GM19452 (cell line): ENCODE results near the gene TBC1D8B.
"Not testable (repeated sequence)": the region's sequence is repeated elsewhere in the genome, so short reads cannot be mapped to it uniquely, and the experiment has no call there.

ENCODE experiments used
- ATAC-seq: cut with Tn5 transposase; IDR thresholded peaks from one replicate; pipeline ENCODE4 v1.9.1; 2021; ENCODE audit not compliant: unreplicated experiment

TBC1D8B gene

DNA sequence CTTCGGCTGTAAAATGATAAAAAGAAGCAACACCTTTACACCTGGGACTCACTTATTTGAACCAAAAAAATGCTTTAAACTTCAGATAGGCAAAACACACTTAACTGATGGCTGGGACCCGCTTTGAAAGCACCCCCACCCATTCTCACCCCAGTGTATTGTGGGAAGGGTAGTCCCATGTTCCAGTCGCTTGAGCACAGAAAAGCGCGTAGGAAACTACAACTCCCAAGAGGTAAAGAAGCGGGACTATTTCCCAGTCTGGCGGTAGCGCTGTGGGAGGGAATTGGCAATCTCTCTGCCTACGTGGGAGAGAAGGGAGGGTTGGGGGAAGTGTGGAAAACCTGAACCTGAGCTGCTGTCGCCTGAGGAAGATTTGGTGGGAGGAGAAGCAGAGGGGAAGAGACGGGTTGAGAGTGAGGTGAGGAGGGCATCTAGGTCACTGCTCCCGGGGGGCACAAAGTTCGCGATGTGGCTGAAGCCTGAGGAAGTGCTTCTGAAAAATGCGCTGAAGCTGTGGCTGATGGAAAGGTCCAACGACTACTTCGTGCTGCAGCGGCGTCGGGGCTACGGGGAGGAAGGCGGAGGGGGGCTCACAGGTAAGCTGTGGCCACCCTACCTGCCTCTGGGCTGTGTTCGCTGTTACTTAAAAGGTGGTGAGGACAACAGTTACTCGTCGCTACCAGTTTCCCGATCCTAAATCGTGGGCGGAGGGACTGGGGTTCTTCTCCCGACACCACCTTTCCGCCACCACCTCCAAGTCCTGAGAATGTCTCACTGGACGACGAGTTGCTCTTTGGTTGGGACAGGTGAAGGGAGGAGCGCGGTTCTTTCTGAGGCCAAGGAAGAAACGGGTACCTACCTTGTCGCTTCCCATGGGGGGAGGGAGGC, at the start of gene TBC1D8B:
Gene TBC1D8B, plus strand, starts transcription at position 286 of the 888 bp plus-strand sequence. Its CDS starts 181 bp downstream, at position 467.
- peak; percentile 96 for ATAC-seq

DNA sequence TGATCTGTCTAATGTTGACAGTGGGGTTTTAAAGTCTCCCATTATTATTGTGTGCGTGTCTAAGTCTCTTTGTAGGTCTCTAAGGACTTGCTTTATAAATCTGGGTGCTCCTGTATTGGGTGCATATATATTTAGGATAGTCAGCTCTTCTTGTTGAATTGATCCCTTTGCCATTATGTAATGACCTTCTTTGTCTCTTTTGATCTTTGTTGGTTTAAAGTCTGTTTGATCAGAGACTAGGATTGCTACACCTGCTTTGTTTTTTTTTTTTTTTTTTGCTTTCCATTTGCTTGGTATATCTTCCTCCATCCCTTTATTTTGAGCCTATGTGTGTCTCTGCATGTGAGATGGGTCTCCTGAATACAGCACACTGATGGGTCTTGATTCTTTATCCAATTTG, 33.2 kb upstream of the TBC1D8B start:
- ATAC-seq = not testable (repeated sequence)

DNA sequence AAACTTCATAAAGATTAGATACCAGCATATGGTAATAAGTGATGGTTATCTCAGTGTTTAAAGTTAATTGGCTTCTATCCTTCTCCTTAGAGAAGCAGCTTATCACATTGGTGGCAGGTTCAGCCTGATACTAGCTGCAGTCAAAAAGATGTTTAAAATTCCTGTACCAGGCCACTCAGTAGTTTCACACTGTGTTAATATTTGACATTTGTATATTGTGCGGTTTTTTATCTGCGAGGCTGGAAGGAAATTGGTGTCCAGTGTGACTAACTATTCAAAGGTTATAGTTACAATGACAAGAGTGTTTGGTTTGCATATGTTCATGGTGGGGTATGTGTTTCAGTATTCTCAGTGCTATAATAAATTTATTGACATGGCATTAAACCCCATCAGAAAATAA, 27.5 kb upstream of the TBC1D8B start:
- ATAC-seq = no peak

DNA sequence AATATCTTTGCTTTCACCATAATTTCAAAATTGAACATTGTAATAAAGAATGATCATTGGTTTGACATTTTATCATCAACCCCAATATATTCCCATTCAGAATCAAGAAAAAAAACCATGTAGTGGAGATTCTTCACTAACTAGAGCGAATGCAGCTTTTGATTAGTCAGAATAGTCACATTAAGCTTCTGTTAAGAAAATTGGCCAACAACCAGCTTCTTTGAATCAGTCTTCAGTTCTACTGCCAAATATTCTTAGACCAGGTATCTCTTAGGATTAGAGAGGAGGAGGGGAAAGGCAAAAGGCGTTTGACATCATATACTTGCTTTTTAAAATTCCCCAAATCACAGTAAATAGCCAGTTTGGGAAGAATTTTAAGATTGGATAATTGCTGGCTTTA, 22.2 kb upstream of the TBC1D8B start:
- no peak for ATAC-seq

DNA sequence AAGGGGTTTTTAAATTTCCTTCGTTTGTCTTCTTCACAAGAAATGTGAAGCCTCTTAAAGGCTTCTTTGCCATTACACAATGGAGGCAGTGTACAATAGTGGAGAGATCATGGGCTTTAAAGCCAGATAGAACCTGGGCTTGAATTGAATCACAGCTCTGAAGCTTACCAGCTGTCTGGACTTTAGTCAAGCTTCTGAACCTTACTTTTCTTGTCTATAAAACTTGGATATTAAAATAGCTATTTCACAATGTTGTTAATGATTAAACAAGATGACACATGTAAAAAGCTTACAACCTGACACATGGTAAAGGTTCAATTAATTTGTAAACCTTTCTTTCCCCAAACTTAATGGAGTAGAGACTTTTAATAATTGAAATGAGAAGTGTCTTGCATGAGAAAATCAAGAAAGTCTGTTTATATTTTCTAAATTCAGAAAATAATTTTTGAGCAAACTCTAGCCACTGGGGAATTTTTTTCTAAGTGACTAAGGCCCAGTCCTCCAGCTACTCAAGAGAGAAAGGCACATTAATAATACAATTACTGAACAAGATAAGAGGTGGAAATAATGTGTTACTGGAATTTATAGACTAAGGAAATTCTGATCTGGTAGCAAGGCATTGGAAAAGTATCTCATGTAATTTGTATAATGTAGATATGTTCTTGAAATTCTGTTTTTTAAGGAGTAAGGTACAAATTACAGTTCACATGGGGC, 21.7 kb upstream of the TBC1D8B start:
- ATAC-seq = no peak

DNA sequence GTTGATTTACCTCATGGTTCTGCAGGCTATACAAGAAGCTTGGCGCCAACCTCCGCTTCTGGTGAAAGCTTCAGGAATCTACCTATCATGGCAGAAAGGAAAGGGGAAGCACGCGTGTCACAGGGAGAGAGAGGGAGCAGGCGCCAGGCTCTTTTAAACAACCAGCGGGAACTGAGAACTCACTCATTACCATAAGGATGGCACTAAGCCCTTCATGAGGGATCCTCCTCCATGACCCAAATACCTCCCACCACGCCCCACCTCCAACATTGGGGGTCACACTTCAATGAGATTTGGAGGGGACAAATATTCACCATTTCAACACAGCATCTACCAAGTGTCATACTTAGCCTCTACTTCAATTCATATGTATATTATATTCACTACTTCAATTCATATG, 18.8 kb upstream of the TBC1D8B start:
- ATAC-seq = no peak

DNA sequence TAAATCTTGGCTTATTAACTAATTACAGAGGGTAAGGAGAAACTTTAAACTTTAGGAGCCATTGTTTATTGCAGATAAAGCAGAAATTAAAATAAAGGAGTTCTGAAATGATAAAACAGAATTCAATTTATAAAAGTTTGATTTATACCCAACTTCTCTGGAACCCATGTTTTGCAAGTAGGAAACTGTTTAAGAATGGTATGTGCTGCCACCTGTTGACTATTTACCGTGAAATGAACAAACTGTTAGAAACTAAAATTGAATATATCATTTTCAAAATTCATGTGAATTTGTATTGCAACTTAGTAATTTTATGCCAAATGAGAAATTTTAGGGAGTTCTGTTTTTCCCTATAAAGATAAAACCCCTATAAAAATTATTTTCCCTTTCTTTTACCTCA, 11.0 kb upstream of the TBC1D8B start:
- ATAC-seq = no peak

DNA sequence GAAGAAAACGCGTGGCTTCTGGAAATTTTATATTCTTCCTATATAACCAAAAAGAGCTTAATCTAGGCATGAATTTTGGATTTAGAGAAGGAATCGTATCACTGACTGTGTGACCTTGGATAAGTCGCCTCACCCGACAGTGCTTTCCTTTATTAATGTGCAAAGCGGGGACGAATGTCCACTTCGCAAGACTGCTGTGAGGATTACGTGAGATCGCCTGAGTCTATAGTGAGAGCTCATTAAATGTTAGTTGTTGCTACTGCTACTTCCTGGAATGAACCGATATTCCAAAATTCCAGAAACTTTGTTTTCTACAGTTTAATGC, 448 bp upstream of the TBC1D8B start:
- peak; percentile 42 for ATAC-seq

DNA sequence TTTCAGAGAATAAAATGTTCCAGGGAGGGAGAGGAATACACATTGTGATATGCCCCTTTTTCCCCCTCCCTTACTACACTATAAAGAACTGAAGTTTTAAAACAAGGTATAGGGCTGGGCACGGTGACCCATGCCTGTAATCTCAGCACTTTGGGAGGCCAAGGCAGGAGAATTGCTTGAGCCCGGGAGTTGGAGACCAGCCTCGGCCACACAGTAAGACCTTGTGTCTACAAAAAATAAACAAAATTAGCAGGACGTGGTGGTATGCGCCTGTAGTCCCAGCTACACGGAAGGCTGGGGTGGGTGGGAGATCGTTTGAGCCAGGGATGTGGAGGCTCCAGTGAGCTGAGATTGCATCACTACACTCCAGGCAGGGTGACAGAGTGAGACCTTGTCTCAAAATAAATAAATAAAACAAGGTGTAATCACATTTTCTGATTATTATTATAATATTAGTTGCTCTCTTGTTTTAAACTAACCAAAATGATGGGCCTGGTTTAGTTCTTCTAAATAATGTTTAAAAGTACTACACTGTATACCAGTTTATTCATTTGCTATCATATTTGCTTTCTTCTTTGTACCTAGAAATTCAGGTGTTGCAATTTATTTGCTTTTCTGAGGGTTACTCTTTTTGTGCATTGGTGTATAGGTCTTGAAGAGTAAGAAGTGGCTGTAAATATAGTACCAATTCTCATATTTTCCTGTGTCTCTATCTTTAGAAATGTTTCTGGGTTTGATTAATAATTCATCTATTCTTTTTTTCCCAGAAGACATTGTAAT, 8.8 kb downstream of the TBC1D8B start:
- ATAC-seq = no peak

DNA sequence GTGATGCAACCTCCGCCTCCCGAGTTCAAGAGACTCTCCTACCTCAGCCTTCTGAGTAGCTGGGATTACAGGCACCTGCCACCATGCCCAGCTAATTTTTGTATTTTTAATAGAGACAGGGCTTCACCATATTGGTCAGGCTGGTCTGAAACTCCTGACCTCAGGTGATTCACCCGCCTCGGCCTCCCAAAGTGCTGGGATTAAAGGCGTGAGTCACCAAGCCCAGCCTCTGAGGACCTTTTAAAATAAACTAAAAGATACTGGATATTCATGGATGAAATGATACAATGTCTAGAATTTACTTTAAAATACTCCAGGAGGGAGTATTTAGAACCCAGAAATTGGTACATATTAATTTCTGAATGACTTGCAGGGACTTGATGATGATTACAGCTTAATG, 10.5 kb downstream of the TBC1D8B start:
- not testable (repeated sequence) for ATAC-seq

DNA sequence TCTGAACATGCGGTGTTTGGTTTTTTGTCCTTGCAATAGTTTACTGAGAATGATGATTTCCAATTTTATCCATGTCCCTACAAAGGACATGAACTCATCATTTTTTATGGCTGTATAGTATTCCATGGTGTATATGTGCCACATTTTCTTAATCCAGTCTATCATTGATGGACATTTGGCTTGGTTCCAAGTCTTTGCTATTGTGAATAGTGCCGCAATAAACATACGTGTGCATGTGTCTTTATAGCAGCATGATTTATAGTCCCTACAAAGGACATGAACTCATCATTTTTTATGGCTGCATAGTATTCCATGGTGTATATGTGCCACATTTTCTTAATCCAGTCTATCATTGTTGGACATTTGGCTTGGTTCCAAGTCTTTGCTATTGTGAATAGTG, 11.6 kb downstream of the TBC1D8B start:
- not testable (repeated sequence) for ATAC-seq

DNA sequence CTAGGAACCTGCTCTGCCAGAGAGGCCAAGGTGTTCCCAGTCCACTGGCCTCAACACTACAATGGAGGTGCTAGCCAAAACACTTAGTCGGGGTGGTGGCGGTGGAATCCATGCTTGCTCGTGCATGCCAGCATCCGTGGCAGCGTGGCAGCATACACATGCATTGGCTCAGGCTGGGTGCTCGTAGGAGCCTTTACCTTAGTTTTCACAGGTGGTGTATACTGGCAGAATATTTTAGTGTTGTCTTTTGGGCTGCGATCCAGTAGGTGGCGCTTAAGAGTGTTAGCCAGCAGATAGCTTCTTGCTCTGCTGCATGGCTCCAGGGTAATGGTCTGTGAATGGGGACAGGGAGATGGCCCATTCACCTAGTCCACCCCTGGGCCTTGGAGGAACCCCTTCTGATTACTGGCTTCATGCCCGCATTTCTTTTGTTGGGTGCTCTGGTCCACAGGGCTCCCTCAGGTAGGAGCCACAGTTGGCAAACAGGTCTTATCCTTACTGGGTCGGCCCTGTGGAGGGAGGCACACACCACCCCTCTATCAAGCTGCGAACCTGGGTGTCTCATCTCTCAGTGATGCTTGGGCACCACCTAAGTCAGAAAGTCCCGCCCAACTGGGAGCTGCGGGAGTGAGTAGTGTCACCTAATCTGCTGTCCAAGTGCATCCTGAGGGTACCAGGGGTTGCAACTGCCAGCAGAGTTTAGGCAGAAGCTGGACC, 60.7 kb downstream of the TBC1D8B start:
- ATAC-seq = no peak

DNA sequence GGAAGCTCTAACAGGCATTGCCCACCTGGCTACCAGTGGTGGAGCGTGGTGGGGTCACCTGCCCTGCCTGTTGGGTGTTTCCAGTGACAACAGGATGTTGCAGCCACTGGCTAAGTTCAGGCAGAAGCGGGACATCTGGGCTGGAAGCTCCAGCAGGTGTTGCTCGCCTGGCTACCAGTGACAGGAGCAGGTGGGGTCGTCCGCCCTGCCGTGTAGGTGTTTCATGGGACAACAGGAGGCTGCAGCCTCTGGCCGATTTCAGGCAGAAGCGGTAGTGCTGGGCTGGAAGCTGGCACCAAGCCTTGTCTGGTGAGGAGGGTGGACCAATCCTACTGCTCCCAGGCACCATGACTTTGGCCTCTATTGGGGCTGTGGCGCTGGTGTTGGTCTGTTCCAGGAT, 61.2 kb downstream of the TBC1D8B start:
- ATAC-seq = no peak

DNA sequence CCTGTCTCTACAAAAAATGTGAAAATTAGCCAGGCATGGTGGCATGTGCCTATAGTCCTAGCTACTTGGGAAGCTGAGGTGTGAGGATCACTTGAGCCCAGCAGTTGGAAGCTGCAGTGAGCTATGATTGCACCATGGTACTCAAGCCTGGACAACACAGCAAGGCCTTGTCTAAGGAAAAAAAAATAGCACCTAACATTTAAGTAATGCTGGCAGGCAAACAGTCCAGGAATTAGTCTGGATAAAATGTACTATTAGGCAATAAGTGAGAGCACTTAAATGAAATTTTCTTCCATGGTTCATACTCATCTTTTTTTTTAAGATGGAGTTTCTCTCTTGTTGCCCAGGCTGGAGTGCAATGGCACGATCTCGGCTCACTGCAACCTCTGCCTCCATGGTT, 70.3 kb downstream of the TBC1D8B start:
- not testable (repeated sequence) for ATAC-seq

DNA sequence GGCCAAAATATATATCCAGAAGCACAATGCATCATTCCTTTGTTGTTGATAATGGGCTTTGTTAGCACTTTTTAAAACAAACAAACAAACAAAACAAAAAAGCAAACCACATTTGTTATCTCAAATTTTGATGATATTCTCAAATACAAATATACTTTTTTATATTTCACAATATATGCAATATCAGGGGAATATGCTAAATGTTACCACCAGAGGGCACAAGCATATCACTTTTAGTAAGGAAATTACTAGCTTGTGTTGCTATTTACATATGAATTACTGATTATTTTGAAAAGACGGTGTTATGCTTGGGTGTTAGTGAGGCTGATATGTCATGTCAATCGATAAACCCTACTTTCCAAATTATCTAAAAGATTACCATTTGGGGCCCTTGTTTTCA, 71.6 kb downstream of the TBC1D8B start:
- ATAC-seq = no peak

DNA sequence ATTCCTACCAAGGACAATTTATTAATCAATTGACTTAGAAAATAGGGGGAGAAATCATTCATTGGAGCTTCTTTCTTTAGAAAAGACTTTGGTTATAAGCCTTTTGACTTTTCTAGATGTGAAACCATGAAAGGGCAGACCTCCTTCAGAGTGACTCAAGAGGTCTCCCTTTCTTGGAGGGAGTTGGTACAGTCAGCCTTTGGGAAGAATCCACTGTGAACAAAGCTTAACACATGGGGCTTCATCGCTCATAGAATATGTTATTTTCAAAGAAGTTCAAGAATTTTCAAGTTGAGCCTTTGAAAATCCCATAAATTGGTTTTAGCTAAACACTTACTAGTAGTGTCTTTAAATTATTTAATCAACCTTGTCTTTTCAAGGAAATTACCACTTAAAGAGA, 72.7 kb downstream of the TBC1D8B start:
- ATAC-seq = no peak

DNA sequence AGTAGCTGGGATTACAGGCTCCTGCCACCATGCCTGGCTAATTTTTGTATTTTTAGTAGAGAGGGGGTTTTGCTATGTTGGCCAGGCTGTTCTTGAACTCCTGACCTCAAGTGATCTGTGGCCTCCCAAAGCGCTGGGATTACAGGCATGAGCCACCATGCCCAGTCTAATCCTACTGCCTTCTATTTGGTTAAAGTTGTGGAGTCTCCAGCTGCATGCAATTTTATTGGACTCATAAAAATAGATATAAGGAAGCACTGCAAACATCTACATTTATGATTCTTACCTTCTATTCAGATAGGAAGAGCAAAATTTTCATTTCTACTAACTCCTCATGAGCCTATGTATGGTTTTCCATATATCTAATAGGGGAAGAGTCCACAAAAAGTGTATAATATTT, 87.0 kb downstream of the TBC1D8B start:
- no peak for ATAC-seq

DNA sequence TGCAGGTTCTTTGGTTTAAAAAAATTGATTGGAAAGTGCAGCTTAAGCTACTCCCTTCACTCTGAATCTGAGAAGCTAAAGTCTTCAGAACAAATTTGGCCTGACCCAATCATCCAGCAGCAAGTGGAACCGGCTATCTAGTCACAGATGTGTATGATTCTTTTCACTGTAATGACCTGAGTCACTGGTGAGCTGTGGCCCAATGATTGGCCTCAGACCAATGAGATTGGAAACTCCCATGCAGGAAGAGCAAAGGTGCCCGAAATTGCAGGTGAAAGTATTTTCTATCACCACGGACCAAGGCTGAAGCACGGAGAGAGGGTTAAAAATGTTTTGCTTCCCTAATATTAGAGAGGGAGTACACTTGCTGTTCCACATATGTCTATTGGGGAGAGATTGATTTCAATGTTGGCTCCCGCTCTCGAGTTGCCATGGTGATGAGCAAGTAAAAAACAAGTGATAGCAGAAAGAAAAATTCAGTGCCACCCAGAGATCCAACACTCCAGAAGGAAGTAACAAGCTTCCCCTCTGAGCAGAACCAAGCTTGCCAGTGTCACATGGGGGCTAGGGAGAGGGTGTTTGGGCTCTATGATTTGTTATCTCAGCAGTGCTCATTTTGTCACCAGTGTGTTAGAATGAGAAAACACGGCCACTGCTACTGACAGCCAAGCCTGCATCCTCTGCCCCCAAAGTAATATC, 89.4 kb downstream of the TBC1D8B start:
- no peak for ATAC-seq

DNA sequence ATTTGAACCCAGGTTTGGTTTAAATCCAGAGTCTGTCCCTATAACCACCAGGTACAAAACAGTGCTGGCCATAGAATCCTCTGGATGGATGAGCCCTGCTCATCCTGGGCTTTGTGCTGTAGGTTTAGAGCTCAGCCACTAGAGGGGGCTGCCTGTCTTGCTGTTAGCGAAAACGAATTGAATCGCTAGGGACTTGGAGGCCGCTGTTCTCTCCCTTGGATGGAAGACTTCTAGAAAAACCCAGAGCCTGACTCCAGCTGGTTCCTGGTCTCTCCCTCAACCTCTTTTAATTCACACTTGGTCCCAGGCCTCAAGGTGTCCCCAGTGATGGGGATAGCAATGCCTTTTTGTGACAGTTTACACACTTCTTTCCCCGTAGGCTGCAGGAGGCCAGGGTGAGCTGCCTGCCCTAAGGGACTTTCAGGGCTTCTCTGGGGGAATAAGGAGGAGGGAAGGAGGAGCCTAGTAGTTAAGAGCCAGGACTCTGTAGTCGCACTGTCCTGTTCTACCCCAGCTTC, 92.0 kb downstream of the TBC1D8B start:
- peak; percentile 62 for ATAC-seq

DNA sequence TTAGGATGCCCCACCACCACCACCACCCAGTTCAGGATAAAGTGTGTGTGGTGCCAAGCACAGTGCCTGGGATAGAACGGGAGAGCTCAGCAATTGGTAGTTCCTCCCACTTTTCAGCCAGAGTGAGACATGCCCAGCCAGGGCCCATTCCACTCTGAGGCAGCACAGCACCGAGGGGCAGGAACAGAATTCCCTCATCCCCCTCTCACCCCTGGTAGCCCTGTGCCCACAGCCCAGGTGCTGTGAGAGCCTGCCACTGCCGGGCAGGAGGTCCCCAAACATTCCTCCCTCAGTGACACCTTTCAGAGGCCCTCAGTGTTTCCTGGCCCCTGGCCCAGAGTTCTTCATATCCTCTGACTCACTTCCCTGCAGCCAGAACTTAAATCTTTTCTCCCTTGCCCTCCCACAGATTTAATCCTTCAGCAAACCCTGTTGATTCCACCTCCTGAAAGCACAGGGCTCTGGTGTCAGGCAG, 92.5 kb downstream of the TBC1D8B start:
- ATAC-seq = no peak
